Fibroblast of villous mesenchyme (primary cell): Measurements from ENCODE around the gene CTNNA1. TPM values are rescaled to one million over a fixed set of nuclear protein-coding genes. Genes with fewer than 3 reads are reported as not detected.

Experiments
- DNase-seq: peaks from one replicate; pipeline ENCODE4 v3.0.0-alpha.2; 2010; ENCODE audit warnings: low read depth
- H3K4me3 ChIP-seq: 2 replicates; pipeline ENCODE4 v1.5.1; 2011; ENCODE audit warnings: low read depth, mild to moderate bottlenecking, low read length
- total RNA-seq: library from RNA; depleted of rRNA; stranded (reverse); fragments of >200 nt; gene quantifications from 2 replicates; pipeline ENCODE4 v1.2.3, GENCODE V29; 2012
- TF ChIP-seq, protein P1 (sequence below): IDR thresholded peaks from 2 replicates; pipeline ENCODE4 v1.5.1; 2012; ENCODE audit warnings: low read depth, mild to moderate bottlenecking, low read length; ENCODE audit not compliant: insufficient read depth

Gene CTNNA1
- total RNA-seq, 1 donor = 461 TPM

DNA sequence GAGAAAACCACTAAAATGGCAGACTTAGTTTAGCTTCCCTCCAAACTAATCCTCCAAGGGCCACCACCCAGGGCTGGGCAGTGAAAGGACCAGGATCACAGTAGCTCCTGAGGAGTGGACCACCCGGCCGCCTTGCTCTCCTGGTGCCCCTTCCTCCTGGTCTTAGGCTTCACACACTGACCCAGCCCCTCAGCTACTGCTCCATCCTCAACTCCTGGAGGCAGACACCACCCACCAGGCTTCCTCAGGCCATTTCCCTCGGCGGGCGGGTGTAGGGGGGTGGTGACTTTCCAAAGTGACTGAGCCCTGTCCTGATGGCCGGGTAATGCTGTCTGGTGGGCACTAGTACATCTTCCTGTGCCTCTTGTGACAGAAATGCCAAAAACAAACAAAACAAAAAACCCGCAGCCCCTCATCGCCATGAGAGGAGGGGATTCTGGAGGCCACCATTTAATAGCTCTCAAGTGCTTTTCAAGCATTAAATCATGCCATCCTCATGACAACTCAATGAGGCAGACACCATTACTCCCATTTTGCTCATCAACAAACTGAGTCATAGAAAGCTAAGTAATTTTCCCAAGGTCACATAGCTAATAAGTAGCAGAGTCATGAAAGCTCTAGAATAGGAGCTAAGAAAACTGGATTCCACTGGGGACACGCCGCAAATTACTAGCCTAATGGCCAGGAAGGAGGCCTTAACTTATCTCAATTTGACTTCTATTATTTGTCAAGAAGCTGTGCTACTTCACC lies 213.2 kb downstream of the CTNNA1 start:
- TF ChIP-seq, protein P1, sequence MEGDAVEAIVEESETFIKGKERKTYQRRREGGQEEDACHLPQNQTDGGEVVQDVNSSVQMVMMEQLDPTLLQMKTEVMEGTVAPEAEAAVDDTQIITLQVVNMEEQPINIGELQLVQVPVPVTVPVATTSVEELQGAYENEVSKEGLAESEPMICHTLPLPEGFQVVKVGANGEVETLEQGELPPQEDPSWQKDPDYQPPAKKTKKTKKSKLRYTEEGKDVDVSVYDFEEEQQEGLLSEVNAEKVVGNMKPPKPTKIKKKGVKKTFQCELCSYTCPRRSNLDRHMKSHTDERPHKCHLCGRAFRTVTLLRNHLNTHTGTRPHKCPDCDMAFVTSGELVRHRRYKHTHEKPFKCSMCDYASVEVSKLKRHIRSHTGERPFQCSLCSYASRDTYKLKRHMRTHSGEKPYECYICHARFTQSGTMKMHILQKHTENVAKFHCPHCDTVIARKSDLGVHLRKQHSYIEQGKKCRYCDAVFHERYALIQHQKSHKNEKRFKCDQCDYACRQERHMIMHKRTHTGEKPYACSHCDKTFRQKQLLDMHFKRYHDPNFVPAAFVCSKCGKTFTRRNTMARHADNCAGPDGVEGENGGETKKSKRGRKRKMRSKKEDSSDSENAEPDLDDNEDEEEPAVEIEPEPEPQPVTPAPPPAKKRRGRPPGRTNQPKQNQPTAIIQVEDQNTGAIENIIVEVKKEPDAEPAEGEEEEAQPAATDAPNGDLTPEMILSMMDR = no peak
- DNase-seq = no peak
- H3K4me3 ChIP-seq = no peak overlapping the region

DNA sequence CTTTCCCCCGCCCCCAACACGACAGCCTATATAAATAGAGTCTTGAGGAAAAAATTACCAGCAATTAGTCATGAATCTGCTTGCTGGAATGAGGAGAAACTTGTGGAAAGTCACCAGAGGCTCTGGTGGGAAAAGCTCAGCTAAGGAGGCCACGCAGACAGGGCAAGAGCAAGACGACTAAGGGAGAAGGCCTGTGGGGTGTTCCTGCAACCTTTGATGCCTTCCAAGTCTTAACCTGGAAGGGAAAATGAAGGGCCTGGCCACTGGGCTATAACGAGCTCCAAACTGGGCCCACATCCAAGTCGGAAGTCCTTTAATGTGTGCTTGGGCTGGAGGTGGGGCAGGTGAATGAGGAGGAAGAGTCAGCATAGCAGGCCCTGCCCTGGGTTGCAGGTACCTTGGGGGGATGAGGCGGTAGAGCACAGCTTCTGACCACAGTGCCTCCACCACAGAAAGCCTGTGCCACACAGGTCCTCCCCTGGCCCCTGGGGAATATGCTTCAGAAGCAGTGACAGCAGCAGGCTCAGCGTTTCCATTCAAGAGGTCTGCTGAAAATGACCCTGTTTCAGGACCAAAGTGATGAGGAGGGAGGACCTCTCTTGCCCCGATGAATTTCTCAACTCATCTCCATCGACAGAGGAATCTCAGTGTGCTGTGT lies 214.7 kb downstream of the CTNNA1 start:
- no peak overlapping the region for H3K4me3 ChIP-seq
- TF ChIP-seq, protein P1 = no peak
- no peak for DNase-seq

DNA sequence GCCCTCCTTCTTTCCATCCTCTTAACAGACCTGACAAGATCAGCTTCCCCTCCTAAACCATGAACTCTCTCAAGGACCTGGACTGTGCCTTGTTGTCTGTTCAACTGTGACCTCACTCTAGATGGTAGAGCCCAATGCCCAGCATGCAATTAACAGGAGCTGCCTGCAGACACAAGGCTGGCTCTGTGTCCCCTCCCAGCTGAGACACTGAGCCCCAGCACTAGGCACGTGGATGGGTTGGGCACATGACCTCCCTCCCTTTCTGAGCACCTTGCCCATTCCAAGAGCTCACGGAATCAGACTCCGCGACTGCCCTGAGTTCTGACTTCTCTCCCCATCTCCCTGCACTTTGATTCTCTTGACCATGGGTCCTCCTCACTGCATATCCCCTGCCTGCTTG lies 215.4 kb downstream of the CTNNA1 start:
- TF ChIP-seq, protein P1 = no peak
- H3K4me3 ChIP-seq = no peak overlapping the region
- no peak for DNase-seq

DNA sequence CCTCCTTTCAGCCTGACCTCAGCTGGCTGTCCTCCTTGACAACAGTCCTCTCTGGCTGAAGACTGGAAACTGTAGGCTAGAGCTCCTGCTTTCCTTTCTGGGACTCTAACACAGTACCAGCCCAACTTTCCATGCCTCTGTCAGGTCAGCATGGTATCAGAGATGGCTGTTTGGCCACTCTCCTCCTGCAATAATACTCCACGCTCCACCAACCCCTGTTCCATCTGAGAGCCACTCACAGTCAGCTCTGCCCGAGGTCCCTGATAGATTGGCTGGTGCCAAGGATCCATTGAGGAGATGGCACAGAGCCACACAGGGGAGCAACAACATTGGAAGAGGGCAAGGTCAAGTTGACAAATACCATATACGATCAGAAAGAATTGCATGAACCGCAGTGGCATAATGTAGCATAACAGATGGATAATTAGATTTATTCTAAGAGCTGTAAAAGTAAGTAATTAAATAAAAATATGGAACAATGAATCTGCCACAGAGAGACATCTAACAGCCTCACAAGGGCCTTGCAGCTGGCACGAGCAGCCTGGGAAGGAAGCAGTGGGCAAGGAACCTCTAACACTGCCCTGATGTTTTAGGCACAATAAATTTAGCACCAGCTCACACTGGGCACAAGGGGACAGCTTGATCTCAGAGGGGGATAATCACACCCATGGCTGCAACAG lies 216.2 kb downstream of the CTNNA1 start:
- H3K4me3 ChIP-seq = no peak overlapping the region
- DNase-seq = no peak
- TF ChIP-seq, protein P1 = no peak

DNA sequence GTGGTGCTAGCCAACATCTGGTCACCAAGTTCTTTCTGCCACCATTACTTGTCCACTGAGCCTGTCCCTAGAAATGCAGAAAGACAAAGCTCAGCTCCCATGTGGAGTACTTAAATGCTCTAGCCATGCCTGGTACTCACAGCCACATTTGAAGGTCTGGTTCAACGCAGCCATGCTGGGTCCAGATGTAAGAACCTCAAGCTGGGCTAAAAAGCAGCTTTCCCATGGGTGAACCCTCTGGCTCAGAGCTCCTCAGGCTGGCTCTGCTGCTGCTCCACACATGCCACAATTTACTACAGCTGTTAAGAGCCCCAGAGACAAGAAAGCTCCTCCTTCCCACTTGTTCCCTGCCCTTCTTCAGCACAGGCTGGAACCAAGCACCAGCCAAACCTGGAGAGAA lies 219.0 kb downstream of the CTNNA1 start:
- H3K4me3 ChIP-seq = no peak overlapping the region
- TF ChIP-seq, protein P1 = no peak
- peak; percentile 27 for DNase-seq

DNA sequence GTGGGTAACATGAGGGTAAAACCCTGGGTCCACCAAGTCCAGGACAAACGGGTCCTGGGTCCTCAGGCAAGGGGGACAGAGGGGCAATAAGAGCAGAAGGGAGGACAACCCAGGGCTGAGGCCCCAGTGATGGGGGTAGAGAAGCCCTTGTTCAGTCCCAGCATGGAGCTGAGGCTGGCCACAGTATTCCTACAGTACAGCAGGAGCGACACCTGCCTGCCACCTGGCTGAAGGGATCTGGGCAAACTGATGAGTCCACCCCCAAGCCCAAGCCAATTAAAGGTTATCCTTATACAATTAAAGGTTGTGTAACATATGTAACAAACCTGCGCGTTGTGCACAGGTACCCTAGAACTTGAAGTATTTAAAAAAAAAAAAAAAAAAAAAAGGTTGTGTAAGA lies 219.6 kb downstream of the CTNNA1 start:
- TF ChIP-seq, protein P1 = no peak
- DNase-seq = no peak
- H3K4me3 ChIP-seq = no peak overlapping the region
